K562 (cell line): Measurements from ENCODE around the gene BRAP. TPM values are rescaled to one million over a fixed set of nuclear protein-coding genes. Genes with fewer than 3 reads are reported as not detected.

Experiments
- CCAR2 ChIP-seq: fragments of 200-400 bp; formaldehyde crosslinking; IDR thresholded peaks from 2 replicates; pipeline ENCODE4 v1.6.1; 2017; ENCODE audit warnings: mild to moderate bottlenecking, low read depth, low read length
- CUX1 ChIP-seq: fragments of 200-800 bp; sonication (Bioruptor generic); IDR thresholded peaks from 2 replicates; pipeline ENCODE4 v1.6.1; 2016; ENCODE audit warnings: missing genetic modification characterization, missing compliant biosample characterization
- FOSL1 ChIP-seq: fragments of 200-800 bp; sonication (Bioruptor generic); conservative IDR thresholded peaks from 2 replicates; pipeline ENCODE4 v1.6.1; 2016; ENCODE audit warnings: missing genetic modification characterization, missing compliant biosample characterization
- KDM5B ChIP-seq: fragments of 200-600 bp; sonication (generic); IDR thresholded peaks from 2 replicates; pipeline ENCODE4 v1.6.1; 2012; ENCODE audit warnings: low read depth, mild to moderate bottlenecking, moderate library complexity, low read length, control low read depth, inconsistent platforms; ENCODE audit not compliant: insufficient replicate concordance
- MEF2D ChIP-seq: conservative IDR thresholded peaks from 2 replicates; pipeline ENCODE4 v1.6.1; 2016; ENCODE audit warnings: low read depth, missing genetic modification characterization, missing compliant biosample characterization
- MEIS2 ChIP-seq: fragments of 450-650 bp; IDR thresholded peaks from 2 replicates; pipeline ENCODE4 v1.6.1; 2014; ENCODE audit warnings: mild to moderate bottlenecking; ENCODE audit not compliant: partially characterized antibody
- NCOA1 ChIP-seq: fragments of 450-650 bp; IDR thresholded peaks from 2 replicates; pipeline ENCODE4 v1.6.1; 2016; ENCODE audit warnings: low read depth
- NR4A1 ChIP-seq, 2 experiments: fragments of 250-450 bp in 1 of 2; fragments of 450-650 bp in 1 of 2; sonication (Bioruptor Pico) in 1 of 2; IDR thresholded peaks; 2 replicates each; pipeline versions ENCODE4 v1.4.0 to v1.6.1; 2016 to 2020; ENCODE audit warnings: mild to moderate bottlenecking in 2 of 2, missing compliant biosample characterization in 1 of 2, missing genetic modification characterization in 1 of 2, moderate library complexity in 1 of 2
- ZNF512 ChIP-seq: IDR thresholded peaks from 2 replicates; pipeline ENCODE4 v1.6.1; 2016; ENCODE audit warnings: missing genetic modification characterization, missing compliant biosample characterization
- ZNF583 ChIP-seq: fragments of 250-450 bp; sonication (Bioruptor Pico); IDR thresholded peaks from 2 replicates; pipeline ENCODE4 v1.4.0; 2020
- polyA plus RNA-seq, 8 experiments: library from polyadenylated mRNA; depleted of rRNA in 4 of 8; stranded (reverse) in 5 of 8; unstranded in 3 of 8; fragments of >200 nt; fragmentation: Nextera tagmentation in 2 of 8; fragmentation: Illumina TruSeq in 1 of 8; extraction: Ambion mirVana in 2 of 8; extraction: Trizol in 1 of 8; gene quantifications; 2 replicates each; pipeline versions ENCODE4 v1.2.1 to v1.2.3, GENCODE V29; 2011 to 2014; ENCODE audit warnings: inconsistent platforms in 1 of 8, missing spikeins in 1 of 8
- total RNA-seq, 7 experiments: library from RNA; depleted of rRNA in 6 of 7; stranded (reverse); fragments of >200 nt in 6 of 7; fragmentation: Illumina TruSeq in 2 of 7; extraction: Trizol in 2 of 7; gene quantifications; 2 replicates each; pipeline versions ENCODE4 v1.2.1 to v1.2.3, GENCODE V29; 2011 to 2021; ENCODE audit warnings: low replicate concordance in 1 of 7
- TF ChIP-seq, protein P1 (sequence below): sonication (generic); formaldehyde crosslinking; IDR thresholded peaks from 2 replicates; pipeline ENCODE4 v1.8.1; 2023; ENCODE audit warnings: missing genetic modification reagents, mild to moderate bottlenecking, borderline replicate concordance

Gene BRAP
- total and polyA plus RNA-seq, 9 of the 15 experiments (the other 6 are each of a cell fraction or from before 2014, with no cell fraction given): 2.2 to 32.6 (median 27.5) TPM

DNA sequence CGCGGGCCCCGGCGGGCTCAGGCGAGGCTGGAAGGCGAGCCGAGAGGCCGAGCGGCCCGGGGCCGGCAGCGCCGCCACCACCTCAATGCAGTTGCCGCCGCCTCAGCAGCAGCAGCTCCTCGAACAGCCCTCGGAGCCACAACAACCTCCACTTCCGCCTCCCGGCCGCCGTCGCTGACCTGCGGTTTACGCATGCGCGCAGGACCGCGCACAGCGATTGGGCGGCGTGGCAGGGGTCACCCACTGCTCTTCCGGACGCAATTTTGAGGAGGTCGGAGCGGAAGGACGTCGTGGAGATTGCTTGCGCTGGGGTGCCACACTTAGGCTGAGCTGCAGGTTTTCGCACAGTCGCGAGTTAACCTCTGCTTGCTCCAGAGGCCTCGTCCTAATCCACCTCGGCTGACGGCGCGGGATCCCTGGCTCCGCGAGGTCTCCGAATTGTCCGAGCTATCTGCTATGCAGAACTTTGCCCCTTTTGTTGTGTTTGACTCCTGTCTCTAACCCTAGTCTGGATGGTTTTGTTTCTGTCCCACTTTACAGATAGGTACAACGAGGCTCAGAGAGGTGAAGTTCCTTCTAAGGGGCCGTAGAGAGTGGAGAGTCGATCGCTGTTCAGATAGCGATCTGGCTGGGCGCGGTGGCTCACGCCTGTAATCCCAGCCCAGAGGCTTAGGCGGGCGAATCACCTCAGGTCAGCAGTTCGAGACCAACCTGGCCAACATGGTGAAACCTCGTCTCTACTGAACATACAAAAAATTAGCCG, at the start of gene BRAP, which contains the start of gene ACAD10 (continued):
- no peak for TF ChIP-seq CUX1
- peak; percentile 66 for TF ChIP-seq MEIS2
- TF ChIP-seq KDM5B: peak; percentile 89
- peak; percentile 48 for TF ChIP-seq FOSL1 (tag)
- TF ChIP-seq MEF2D (tag): peak; percentile 75
- TF ChIP-seq NR4A1 (CRISPR knock-in tag; IDR thresholded peaks at IDR 0.05): peak; percentile 22; the same call in 1 of the 2 replicates
- TF ChIP-seq NR4A1 (tag; IDR thresholded peaks at IDR 0.05): no peak
- peak; percentile 79; the same call in 1 of the 2 replicates for TF ChIP-seq NCOA1
- no peak for TF ChIP-seq ZNF512 (tag)
- TF ChIP-seq CCAR2: no peak
- TF ChIP-seq ZNF583: no peak
- TF ChIP-seq, protein P1, sequence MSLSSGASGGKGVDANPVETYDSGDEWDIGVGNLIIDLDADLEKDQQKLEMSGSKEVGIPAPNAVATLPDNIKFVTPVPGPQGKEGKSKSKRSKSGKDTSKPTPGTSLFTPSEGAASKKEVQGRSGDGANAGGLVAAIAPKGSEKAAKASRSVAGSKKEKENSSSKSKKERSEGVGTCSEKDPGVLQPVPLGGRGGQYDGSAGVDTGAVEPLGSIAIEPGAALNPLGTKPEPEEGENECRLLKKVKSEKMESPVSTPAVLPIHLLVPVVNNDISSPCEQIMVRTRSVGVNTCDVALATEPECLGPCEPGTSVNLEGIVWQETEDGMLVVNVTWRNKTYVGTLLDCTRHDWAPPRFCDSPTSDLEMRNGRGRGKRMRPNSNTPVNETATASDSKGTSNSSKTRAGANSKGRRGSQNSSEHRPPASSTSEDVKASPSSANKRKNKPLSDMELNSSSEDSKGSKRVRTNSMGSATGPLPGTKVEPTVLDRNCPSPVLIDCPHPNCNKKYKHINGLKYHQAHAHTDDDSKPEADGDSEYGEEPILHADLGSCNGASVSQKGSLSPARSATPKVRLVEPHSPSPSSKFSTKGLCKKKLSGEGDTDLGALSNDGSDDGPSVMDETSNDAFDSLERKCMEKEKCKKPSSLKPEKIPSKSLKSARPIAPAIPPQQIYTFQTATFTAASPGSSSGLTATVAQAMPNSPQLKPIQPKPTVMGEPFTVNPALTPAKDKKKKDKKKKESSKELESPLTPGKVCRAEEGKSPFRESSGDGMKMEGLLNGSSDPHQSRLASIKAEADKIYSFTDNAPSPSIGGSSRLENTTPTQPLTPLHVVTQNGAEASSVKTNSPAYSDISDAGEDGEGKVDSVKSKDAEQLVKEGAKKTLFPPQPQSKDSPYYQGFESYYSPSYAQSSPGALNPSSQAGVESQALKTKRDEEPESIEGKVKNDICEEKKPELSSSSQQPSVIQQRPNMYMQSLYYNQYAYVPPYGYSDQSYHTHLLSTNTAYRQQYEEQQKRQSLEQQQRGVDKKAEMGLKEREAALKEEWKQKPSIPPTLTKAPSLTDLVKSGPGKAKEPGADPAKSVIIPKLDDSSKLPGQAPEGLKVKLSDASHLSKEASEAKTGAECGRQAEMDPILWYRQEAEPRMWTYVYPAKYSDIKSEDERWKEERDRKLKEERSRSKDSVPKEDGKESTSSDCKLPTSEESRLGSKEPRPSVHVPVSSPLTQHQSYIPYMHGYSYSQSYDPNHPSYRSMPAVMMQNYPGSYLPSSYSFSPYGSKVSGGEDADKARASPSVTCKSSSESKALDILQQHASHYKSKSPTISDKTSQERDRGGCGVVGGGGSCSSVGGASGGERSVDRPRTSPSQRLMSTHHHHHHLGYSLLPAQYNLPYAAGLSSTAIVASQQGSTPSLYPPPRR (CRISPR knock-in tag): peak; percentile 79; the same call in 1 of the 2 replicates
